ENCODE data around the gene ZFAND3. TPM values are rescaled to one million over a fixed set of nuclear protein-coding genes. Genes with fewer than 3 reads are reported as not detected.

ZFAND3 gene
- total and polyA plus RNA-seq, 2 experiments from 2014 or later = 36.5 to 50.0 TPM

DNA sequence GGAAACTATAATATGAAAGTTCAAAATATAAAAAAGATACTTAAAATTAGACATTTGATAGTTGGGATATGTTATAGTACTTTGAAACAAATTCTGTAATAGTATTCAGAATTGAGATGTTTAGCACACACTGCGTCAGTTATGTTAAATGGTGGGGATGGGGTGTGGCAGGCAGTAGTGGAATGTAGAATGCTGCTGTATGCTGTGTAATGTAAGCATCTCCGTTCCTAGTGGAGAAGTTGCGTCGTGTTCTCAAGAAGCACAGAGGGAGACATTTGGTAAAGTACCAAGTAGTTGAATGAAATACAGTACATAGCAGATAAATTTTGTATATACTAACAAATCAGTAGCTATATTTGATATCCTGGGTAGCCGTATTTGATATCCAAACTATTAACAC, 192.4 kb downstream of the ZFAND3 start:
- no peak for TF ChIP-seq EZH2phosphoT487 (IDR thresholded peaks at IDR 0.05; ENCODE audit: low read depth, severe bottlenecking, unreplicated experiment)
- TF ChIP-seq, protein P1, sequence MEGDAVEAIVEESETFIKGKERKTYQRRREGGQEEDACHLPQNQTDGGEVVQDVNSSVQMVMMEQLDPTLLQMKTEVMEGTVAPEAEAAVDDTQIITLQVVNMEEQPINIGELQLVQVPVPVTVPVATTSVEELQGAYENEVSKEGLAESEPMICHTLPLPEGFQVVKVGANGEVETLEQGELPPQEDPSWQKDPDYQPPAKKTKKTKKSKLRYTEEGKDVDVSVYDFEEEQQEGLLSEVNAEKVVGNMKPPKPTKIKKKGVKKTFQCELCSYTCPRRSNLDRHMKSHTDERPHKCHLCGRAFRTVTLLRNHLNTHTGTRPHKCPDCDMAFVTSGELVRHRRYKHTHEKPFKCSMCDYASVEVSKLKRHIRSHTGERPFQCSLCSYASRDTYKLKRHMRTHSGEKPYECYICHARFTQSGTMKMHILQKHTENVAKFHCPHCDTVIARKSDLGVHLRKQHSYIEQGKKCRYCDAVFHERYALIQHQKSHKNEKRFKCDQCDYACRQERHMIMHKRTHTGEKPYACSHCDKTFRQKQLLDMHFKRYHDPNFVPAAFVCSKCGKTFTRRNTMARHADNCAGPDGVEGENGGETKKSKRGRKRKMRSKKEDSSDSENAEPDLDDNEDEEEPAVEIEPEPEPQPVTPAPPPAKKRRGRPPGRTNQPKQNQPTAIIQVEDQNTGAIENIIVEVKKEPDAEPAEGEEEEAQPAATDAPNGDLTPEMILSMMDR (IDR thresholded peaks at IDR 0.05; ENCODE audit: poor library complexity) = no peak
- Histone ChIP-seq H3K27me3 (no peaks in the 10 kb centered on the region), H3K36me3 (replicated peaks; ENCODE audit: insufficient read depth, low read depth) (no peaks in the 10 kb centered on the region), H3K9me2 (replicated peaks; ENCODE audit: insufficient read depth) (no peaks in the 10 kb centered on the region), H3K4me2 (no peak overlapping the region), H3K79me2 (peaks cover 99% of the 10 kb centered on the region), H3K4me3 (no peak overlapping the region), H3K27ac (no peak overlapping the region), H3K4me1 (ENCODE audit: insufficient read depth) (no peaks in the 10 kb centered on the region), H2AFZ (no peak overlapping the region), H3K9me3 (ENCODE audit: low read depth) (peaks cover 11% of the 10 kb centered on the region), H4K20me1 (ENCODE audit: insufficient read depth, poor library complexity, severe bottlenecking) (peaks cover 90% of the 10 kb centered on the region)
- DNase-seq (ENCODE audit: low spot score) = no peak
- WGBS (ENCODE audit: low lambda C conversion rate, missing lambda C conversion rate) = 80% methylated on average over 5 of the region's 5 CpGs

DNA sequence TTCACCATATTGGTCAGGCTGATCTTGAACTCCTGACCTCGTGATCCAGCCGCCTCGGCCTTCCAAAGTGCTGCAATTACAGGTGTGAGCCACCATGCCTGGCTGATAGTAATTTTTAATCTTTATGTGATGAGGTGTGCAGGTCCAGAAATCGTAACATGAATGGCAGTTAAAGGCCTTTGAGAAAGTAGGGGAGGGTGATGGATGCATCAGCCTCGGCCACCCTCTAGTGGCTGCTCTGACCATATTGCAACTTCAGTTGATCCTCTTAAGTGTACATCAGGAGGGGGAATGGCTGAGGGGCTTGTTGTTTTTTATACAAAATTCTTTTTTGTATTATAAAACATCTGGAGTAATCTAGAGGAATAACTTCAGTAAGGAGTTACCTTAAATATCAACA, 193.0 kb downstream of the ZFAND3 start:
- H3K4me2 ChIP-seq = no peak overlapping the region
- H3K27me3 ChIP-seq = no peaks in the 10 kb centered on the region
- H3K79me2 ChIP-seq = peaks cover 99% of the 10 kb centered on the region
- H4K20me1 ChIP-seq (ENCODE audit: insufficient read depth, poor library complexity, severe bottlenecking) = peaks cover 90% of the 10 kb centered on the region
- H3K27ac ChIP-seq = no peak overlapping the region
- peak; percentile 37 for DNase-seq (ENCODE audit: low spot score)
- H3K36me3 ChIP-seq (replicated peaks; ENCODE audit: insufficient read depth, low read depth) = no peaks in the 10 kb centered on the region
- H3K9me3 ChIP-seq (ENCODE audit: low read depth) = peaks cover 11% of the 10 kb centered on the region
- no peak for TF ChIP-seq EZH2phosphoT487 (IDR thresholded peaks at IDR 0.05; ENCODE audit: low read depth, severe bottlenecking, unreplicated experiment)
- TF ChIP-seq, protein P1 (IDR thresholded peaks at IDR 0.05; ENCODE audit: poor library complexity) = peak; percentile 50
- H3K4me1 ChIP-seq (ENCODE audit: insufficient read depth) = no peaks in the 10 kb centered on the region
- no peak overlapping the region for H2AFZ ChIP-seq
- no peak overlapping the region for H3K4me3 ChIP-seq
- 76% methylated on average over 5 of the region's 5 CpGs for WGBS (ENCODE audit: low lambda C conversion rate, missing lambda C conversion rate)
- no peaks in the 10 kb centered on the region for H3K9me2 ChIP-seq (replicated peaks; ENCODE audit: insufficient read depth)

DNA sequence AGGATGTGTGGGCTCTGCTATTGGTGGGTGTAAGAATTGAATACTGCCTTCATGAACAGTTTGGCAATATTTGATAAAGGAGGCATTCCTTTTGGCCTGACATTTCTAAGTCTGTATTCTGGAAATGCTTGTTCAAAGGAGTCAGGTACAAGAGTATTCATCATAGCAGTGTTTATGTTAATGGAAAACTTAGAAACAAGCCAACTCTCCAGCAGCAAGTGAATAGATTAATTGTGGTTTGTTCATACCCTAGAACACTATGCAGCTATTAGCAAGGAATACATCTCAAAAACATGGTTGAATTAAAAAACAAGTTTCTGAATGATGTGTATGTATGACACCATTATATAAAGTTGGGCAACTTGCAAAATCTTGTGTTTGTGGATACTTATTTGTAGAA, 195.8 kb downstream of the ZFAND3 start:
- peaks cover 80% of the 10 kb centered on the region for H4K20me1 ChIP-seq (ENCODE audit: insufficient read depth, poor library complexity, severe bottlenecking)
- H3K79me2 ChIP-seq = peaks cover 98% of the 10 kb centered on the region

DNA sequence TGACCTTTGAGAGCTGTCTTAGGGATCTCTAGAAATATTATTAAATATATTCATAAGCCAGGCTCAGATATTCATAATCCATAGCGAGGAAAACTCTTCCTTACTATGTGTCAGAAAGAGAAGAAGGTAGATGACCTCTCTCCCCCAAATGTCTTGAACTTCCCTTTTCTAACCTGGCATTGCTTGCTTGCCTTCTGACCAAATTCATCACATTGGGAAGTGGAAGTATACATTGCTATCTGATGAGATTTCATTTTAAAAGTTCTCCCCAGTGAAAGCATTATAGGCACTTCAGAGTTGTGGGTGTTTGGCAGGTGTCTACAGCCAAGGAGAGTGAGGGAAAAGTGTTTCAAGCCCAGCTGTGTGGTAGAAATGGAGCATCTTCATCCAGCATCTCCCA, 197.3 kb downstream of the ZFAND3 start:
- Histone ChIP-seq H3K27ac (no peak overlapping the region), H3K9me2 (replicated peaks; ENCODE audit: insufficient read depth) (no peaks in the 10 kb centered on the region), H3K79me2 (peaks cover 98% of the 10 kb centered on the region), H4K20me1 (ENCODE audit: insufficient read depth, poor library complexity, severe bottlenecking) (peaks cover 87% of the 10 kb centered on the region), H3K9me3 (ENCODE audit: low read depth) (no peaks in the 10 kb centered on the region), H3K4me3 (no peak overlapping the region), H3K36me3 (replicated peaks; ENCODE audit: insufficient read depth, low read depth) (no peaks in the 10 kb centered on the region), H2AFZ (no peak overlapping the region), H3K4me1 (ENCODE audit: insufficient read depth) (no peaks in the 10 kb centered on the region), H3K4me2 (no peak overlapping the region), H3K27me3 (no peaks in the 10 kb centered on the region)
- 100% methylated on average over 1 of the region's 1 CpG for WGBS (ENCODE audit: low lambda C conversion rate, missing lambda C conversion rate)
- no peak for TF ChIP-seq EZH2phosphoT487 (IDR thresholded peaks at IDR 0.05; ENCODE audit: low read depth, severe bottlenecking, unreplicated experiment)
- TF ChIP-seq, protein P1 (IDR thresholded peaks at IDR 0.05; ENCODE audit: poor library complexity) = no peak
- DNase-seq (ENCODE audit: low spot score) = no peak

More for the DNA sequence above, 195.8 kb downstream of the ZFAND3 start:
- TF ChIP-seq EZH2phosphoT487 (IDR thresholded peaks at IDR 0.05; ENCODE audit: low read depth, severe bottlenecking, unreplicated experiment) = no peak
- no peak for TF ChIP-seq EZH2 (IDR thresholded peaks at IDR 0.05; ENCODE audit: borderline replicate concordance)
- TF ChIP-seq, protein P1 (IDR thresholded peaks at IDR 0.05; ENCODE audit: poor library complexity) = no peak
- Histone ChIP-seq H2AFZ (no peak overlapping the region), H3K27ac (no peak overlapping the region), H3K36me3 (replicated peaks; ENCODE audit: insufficient read depth, low read depth) (no peaks in the 10 kb centered on the region), H3K4me3 (no peak overlapping the region), H3K9me3 (ENCODE audit: low read depth) (peaks cover 11% of the 10 kb centered on the region), H3K27me3 (no peaks in the 10 kb centered on the region), H3K4me1 (ENCODE audit: insufficient read depth) (no peaks in the 10 kb centered on the region), H3K9me2 (replicated peaks; ENCODE audit: insufficient read depth) (no peaks in the 10 kb centered on the region), H3K4me2 (no peak overlapping the region)
- DNase-seq (ENCODE audit: low spot score) = no peak

Measured in hepatocyte (in vitro differentiated cells).